Colon (tissue), 2 donors: ENCODE data around the gene CUEDC2.
"Not testable (repeated sequence)": the region's sequence is repeated elsewhere in the genome, so short reads cannot be mapped to it uniquely, and the experiment has no call there.

Source experiments
- FAIRE-seq: peaks from 2 replicates; lab custom pipeline; 2012; peaks lifted over from hg19 to GRCh38; lab: Jason Lieb, UNC
- donor health status: control.
- donor health status: control.

The CUEDC2 gene

GRCh38 chr10:102454662-102455487 is 22.5 kb upstream of the CUEDC2 start:
- not testable (repeated sequence) for FAIRE-seq

GRCh38 chr10:102453502-102453901 is 21.1 kb upstream of the CUEDC2 start:
- no peak for FAIRE-seq

- FAIRE-seq, result no peak
Observed at GRCh38 chr10:102452672-102453340, 20.4 kb upstream of the CUEDC2 start.

- FAIRE-seq, result no peak
Observed at GRCh38 chr10:102451105-102451969, 19.0 kb upstream of the CUEDC2 start, which contains the start of gene C10orf95. Gene C10orf95 (minus strand): TSS chr10:102451543. CDS start chr10:102451093, 450 bp downstream.

- no peak for FAIRE-seq
Observed at GRCh38 chr10:102450374-102451104, 18.2 kb upstream of the CUEDC2 start.

GRCh38 chr10:102450124-102450373 is 17.7 kb upstream of the CUEDC2 start:
- no peak for FAIRE-seq

GRCh38 chr10:102449321-102450123 is 17.1 kb upstream of the CUEDC2 start:
- FAIRE-seq, result no peak

GRCh38 chr10:102444851-102445250 is 12.5 kb upstream of the CUEDC2 start:
- FAIRE-seq, result no peak

GRCh38 chr10:102438374-102438773 is 6.0 kb upstream of the CUEDC2 start:
- FAIRE-seq, result no peak

GRCh38 chr10:102437515-102437914 is 5.1 kb upstream of the CUEDC2 start:
- no peak for FAIRE-seq

GRCh38 chr10:102436312-102436711 is 3.9 kb upstream of the CUEDC2 start:
- FAIRE-seq, result no peak

- no peak for FAIRE-seq
Observed at GRCh38 chr10:102435529-102436233, 3.3 kb upstream of the CUEDC2 start.

GRCh38 chr10:102435133-102435497 is 2.7 kb upstream of the CUEDC2 start:
- FAIRE-seq, result no peak

- no peak for FAIRE-seq
Observed at GRCh38 chr10:102434394-102435132, 2.2 kb upstream of the CUEDC2 start.

GRCh38 chr10:102433619-102434046 is 1.3 kb upstream of the CUEDC2 start:
- FAIRE-seq, result no peak

- FAIRE-seq, result no peak
Observed at GRCh38 chr10:102431452-102432124, 786 bp downstream of the CUEDC2 start.

GRCh38 chr10:102429468-102429867 is 2.9 kb downstream of the CUEDC2 start:
- FAIRE-seq, result no peak

- FAIRE-seq, result no peak
Observed at GRCh38 chr10:102426803-102427287, 5.5 kb downstream of the CUEDC2 start.

- no peak for FAIRE-seq
Observed at GRCh38 chr10:102425444-102425843, 6.9 kb downstream of the CUEDC2 start.
